ENCODE results near the gene MAFB. TPM values are rescaled to one million over a fixed set of nuclear protein-coding genes. Genes with fewer than 3 reads are reported as not detected.

Gene MAFB
- total RNA-seq, 6 donors from 2014 or later, result 34.0 to 81.7 (median 60.5) TPM

DNA sequence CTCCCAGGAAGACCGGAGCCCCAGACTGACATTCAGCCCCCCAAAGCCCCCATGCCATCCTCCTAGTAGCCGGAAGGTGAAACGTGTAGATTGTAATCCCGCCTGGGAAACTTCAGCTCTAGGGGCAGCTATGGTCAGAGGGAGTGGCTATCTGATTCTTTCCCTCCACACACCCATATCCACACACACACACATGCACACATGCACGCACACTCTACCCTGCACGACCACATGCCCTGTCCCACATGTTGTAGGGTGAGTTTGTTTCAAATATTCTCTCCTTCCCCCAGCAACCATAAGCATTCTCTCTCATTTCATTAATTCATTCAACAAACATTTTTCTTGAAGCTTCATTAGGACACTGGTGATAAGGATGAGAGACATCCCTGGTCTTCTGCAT lies 42.2 kb downstream of the MAFB start:
- no peak for TF ChIP-seq POLR2AphosphoS5 (IDR thresholded peaks at IDR 0.05)
- no peak for TF ChIP-seq POLR2A (IDR thresholded peaks at IDR 0.05)
- no peak for TF ChIP-seq EP300 (IDR thresholded peaks at IDR 0.05)
- no peak for TF ChIP-seq CTCF (IDR thresholded peaks at IDR 0.05)
- H3K36me3 ChIP-seq, result no peaks in the 10 kb centered on the region

DNA sequence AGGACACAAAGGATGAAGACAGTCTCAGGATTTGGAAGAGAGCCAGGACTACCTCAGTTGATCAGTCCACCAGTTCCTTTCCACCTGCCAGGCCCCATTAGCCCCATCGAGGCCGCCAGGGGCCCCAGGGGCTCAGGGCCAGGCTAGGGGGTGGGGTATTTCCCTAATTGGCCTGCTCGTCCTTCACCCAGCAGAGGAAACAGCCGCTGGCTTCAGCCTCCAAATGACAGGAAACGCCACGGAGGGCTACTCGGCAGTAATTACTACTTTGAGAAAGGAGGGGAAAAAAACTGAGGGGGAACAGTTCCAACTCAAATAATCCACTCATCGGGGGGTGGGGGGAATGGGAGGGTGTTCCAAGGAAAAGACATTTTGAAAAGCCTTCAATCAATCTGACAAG lies 42.7 kb downstream of the MAFB start:
- Histone ChIP-seq H3K27me3 (no peaks in the 10 kb centered on the region), H3K9me3 (no peaks in the 10 kb centered on the region), H3K27ac (no peak overlapping the region), H3K4me3 (no peak overlapping the region), H3K4me1 (peaks cover 11 to 26% (median 23%) of the 10 kb centered on the region in 4 donors), H3K36me3 (no peaks in the 10 kb centered on the region)
- WGBS, 2 donors, result 4 to 10% methylated on average over 8 of the region's 8 CpGs
- ATAC-seq (ENCODE audit: low FRiP score in 2 of 2) (no peak), DNase-seq (peak in 1 of 2 donors; percentile 28)
- no peak for TF ChIP-seq POLR2AphosphoS5 (IDR thresholded peaks at IDR 0.05)
- TF ChIP-seq EP300 (IDR thresholded peaks at IDR 0.05), result no peak
- TF ChIP-seq POLR2A (IDR thresholded peaks at IDR 0.05), result no peak
- no peak for TF ChIP-seq CTCF (IDR thresholded peaks at IDR 0.05)

More for the DNA sequence above, 42.2 kb downstream of the MAFB start:
- ATAC-seq (ENCODE audit: low FRiP score in 2 of 2) (no peak), DNase-seq (no peak)
- Histone ChIP-seq H3K27ac (no peak overlapping the region), H3K27me3 (no peaks in the 10 kb centered on the region), H3K4me3 (no peak overlapping the region), H3K9me3 (no peaks in the 10 kb centered on the region), H3K4me1 (peaks cover 11 to 28% (median 23%) of the 10 kb centered on the region in 4 donors)
- WGBS, 2 donors, result 26 to 36% methylated on average over 6 of the region's 6 CpGs

- H3K36me3 ChIP-seq, result no peaks in the 10 kb centered on the region
- H3K4me1 ChIP-seq, result peaks cover 11 to 26% (median 22%) of the 10 kb centered on the region in 4 donors
- DNase-seq (no peak), ATAC-seq (ENCODE audit: low FRiP score in 2 of 2) (no peak)
- 68 to 76% methylated on average over 2 of the region's 2 CpGs for WGBS, 2 donors
- H3K27me3 ChIP-seq, result no peaks in the 10 kb centered on the region
- H3K4me3 ChIP-seq, result no peak overlapping the region
- H3K9me3 ChIP-seq, result no peaks in the 10 kb centered on the region
- no peak overlapping the region for H3K27ac ChIP-seq
- no peak for TF ChIP-seq CTCF (IDR thresholded peaks at IDR 0.05)
- no peak for TF ChIP-seq POLR2A (IDR thresholded peaks at IDR 0.05)
- TF ChIP-seq POLR2AphosphoS5 (IDR thresholded peaks at IDR 0.05), result no peak
- TF ChIP-seq EP300 (IDR thresholded peaks at IDR 0.05), result no peak
Measured at GRCh38 chr20:40644863-40645262, 44.2 kb downstream of the MAFB start.

- DNase-seq (no peak), ATAC-seq (ENCODE audit: low FRiP score in 2 of 2) (no peak)
- no peaks in the 10 kb centered on the region for H3K27me3 ChIP-seq
- no peak overlapping the region for H3K4me3 ChIP-seq
- no peak for TF ChIP-seq EP300 (IDR thresholded peaks at IDR 0.05)
- no peak for TF ChIP-seq CTCF (IDR thresholded peaks at IDR 0.05)
- TF ChIP-seq POLR2A (IDR thresholded peaks at IDR 0.05), result no peak
- no peak for TF ChIP-seq POLR2AphosphoS5 (IDR thresholded peaks at IDR 0.05)
- H3K4me1 ChIP-seq, result peaks cover 11 to 26% (median 22%) of the 10 kb centered on the region in 4 donors
- H3K9me3 ChIP-seq, result no peaks in the 10 kb centered on the region
- H3K27ac ChIP-seq, result no peak overlapping the region
- WGBS, 2 donors, result 54% methylated on average over 5 of the region's 5 CpGs; no CpG with 5 or more reads in 1 of the 2 donors
- H3K36me3 ChIP-seq, result no peaks in the 10 kb centered on the region
Measured at GRCh38 chr20:40643891-40644290, 45.1 kb downstream of the MAFB start.

DNA sequence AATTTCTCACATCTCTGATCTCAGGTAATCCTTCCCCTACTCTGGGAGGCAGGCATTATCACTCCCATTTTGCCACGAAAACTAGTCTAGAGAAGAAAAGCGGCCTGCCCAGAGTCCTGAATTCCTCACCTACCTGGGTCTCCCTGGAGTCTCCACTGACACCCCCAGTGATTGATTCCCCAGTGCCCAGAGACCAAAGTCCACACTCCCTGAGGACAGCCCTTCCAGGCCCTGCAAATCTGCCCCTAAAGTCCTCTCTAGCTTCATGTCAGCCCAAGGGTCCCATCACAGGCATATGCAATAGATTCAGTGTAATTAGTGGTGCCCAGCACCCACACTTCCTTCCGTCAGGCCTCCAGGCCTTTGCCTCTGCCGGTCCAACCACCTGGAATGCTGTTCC lies 47.2 kb downstream of the MAFB start:
- no peaks in the 10 kb centered on the region for H3K36me3 ChIP-seq
- no peaks in the 10 kb centered on the region for H3K27me3 ChIP-seq
- ATAC-seq (ENCODE audit: low FRiP score in 2 of 2), result no peak
- DNase-seq, result no peak
- TF ChIP-seq CTCF (IDR thresholded peaks at IDR 0.05) (no peak), POLR2AphosphoS5 (IDR thresholded peaks at IDR 0.05) (no peak), EP300 (IDR thresholded peaks at IDR 0.05) (no peak), POLR2A (IDR thresholded peaks at IDR 0.05) (no peak)
- WGBS, 2 donors, result 67 to 88% methylated on average over 3 to 4 of the region's 4 CpGs
- no peak overlapping the region for H3K27ac ChIP-seq
- H3K9me3 ChIP-seq, result no peaks in the 10 kb centered on the region
- H3K4me3 ChIP-seq, result no peak overlapping the region
- peaks cover 11 to 22% (median 20%) of the 10 kb centered on the region in 4 donors for H3K4me1 ChIP-seq
